Measurements from ENCODE around the gene MEGF6.
A peak's percentile ranks its signal among the peaks of the same experiment; 100 is the strongest.
"Not testable (repeated sequence)": the region's sequence is repeated elsewhere in the genome, so short reads cannot be mapped to it uniquely, and the experiment has no call there.

MEGF6 gene

GRCh38 chr1:3629561-3630160 is 18.4 kb upstream of the MEGF6 start:
- no peak for DNase-seq (ENCODE audit: low read depth, low spot score)

- no peak for DNase-seq (ENCODE audit: low read depth, low spot score)
Observed at GRCh38 chr1:3628445-3628844, 17.1 kb upstream of the MEGF6 start.

GRCh38 chr1:3627515-3628253 is 16.4 kb upstream of the MEGF6 start:
- no peak for DNase-seq (ENCODE audit: low read depth, low spot score)

GRCh38 chr1:3626025-3626424 is 14.7 kb upstream of the MEGF6 start:
- no peak for DNase-seq (ENCODE audit: low read depth, low spot score)

- no peak for DNase-seq (ENCODE audit: low read depth, low spot score)
Observed at GRCh38 chr1:3625151-3625907, 14.0 kb upstream of the MEGF6 start.

- DNase-seq (ENCODE audit: low read depth, low spot score), result peak; percentile 87
Observed at GRCh38 chr1:3624200-3625136, 13.2 kb upstream of the MEGF6 start, which contains the start of gene TPRG1L. TPRG1L (plus strand) TSS chr1:3625015; CDS start chr1:3625073, 58 bp downstream.

- no peak for DNase-seq (ENCODE audit: low read depth, low spot score)
Observed at GRCh38 chr1:3623441-3624199, 12.3 kb upstream of the MEGF6 start.

GRCh38 chr1:3622102-3622501 is 10.8 kb upstream of the MEGF6 start:
- DNase-seq (ENCODE audit: low read depth, low spot score), result not testable (repeated sequence)

- not testable (repeated sequence) for DNase-seq (ENCODE audit: low read depth, low spot score)
Observed at GRCh38 chr1:3621151-3621671, 9.9 kb upstream of the MEGF6 start.

- DNase-seq (ENCODE audit: low read depth, low spot score), result no peak
Observed at GRCh38 chr1:3620708-3621107, 9.4 kb upstream of the MEGF6 start.

GRCh38 chr1:3618881-3619671 is 7.8 kb upstream of the MEGF6 start:
- DNase-seq (ENCODE audit: low read depth, low spot score), result peak; percentile 28

GRCh38 chr1:3618531-3618880 is 7.2 kb upstream of the MEGF6 start:
- DNase-seq (ENCODE audit: low read depth, low spot score), result no peak

- no peak for DNase-seq (ENCODE audit: low read depth, low spot score)
Observed at GRCh38 chr1:3617806-3618345, 6.6 kb upstream of the MEGF6 start.

- DNase-seq (ENCODE audit: low read depth, low spot score), result no peak
Observed at GRCh38 chr1:3616861-3617260, 5.6 kb upstream of the MEGF6 start.

- no peak for DNase-seq (ENCODE audit: low read depth, low spot score)
Observed at GRCh38 chr1:3614755-3615742, 3.7 kb upstream of the MEGF6 start.

GRCh38 chr1:3612123-3612522 is 815 bp upstream of the MEGF6 start:
- no peak for DNase-seq (ENCODE audit: low read depth, low spot score)

- no peak for DNase-seq (ENCODE audit: low read depth, low spot score)
Observed at GRCh38 chr1:3610527-3611169, 660 bp downstream of the MEGF6 start.

Data from smooth muscle cell of the brain vasculature (primary cell).